A549 (cell line): ENCODE data around the gene CDC42SE1. TPM values are rescaled to one million over a fixed set of nuclear protein-coding genes. Genes with fewer than 3 reads are reported as not detected.

Experiments used
- ATAC-seq, 2 experiments: fragments of 200-7000 bp in 1 of 2; fragments of >200 bp in 1 of 2; cut with Nextera tagmentation in 1 of 2; cut with Tn5 transposase in 1 of 2; 3 replicates each; pipeline versions ENCODE4 v1.8.0 to v1.9.1; 2018 to 2020; ENCODE audit warnings: mild to moderate bottlenecking in 1 of 2, moderate library complexity in 1 of 2
- CTCF ChIA-PET: fragments of 300-600 bp; sonication (Branson Sonifier 250); formaldehyde crosslinking; extraction: SDS; loops from one replicate; lab custom pipeline; 2021; ENCODE audit warnings: antibody characterized with exemption, inconsistent platforms; lab: Yijun Ruan, JAX
- POLR2A ChIA-PET: fragments of 350-600 bp; formaldehyde crosslinking; extraction: SDS; loops from one replicate; lab custom pipeline; 2021; ENCODE audit warnings: antibody characterized with exemption, inconsistent platforms; lab: Yijun Ruan, JAX
- DNase-seq, 2 experiments: peaks; one replicate each; pipeline versions ENCODE4 v3.0.0 to v3.0.0-alpha.2; 2011 to 2016; ENCODE audit warnings: low read depth in 1 of 2, low spot score in 1 of 2
- FAIRE-seq: peaks from 2 replicates; lab custom pipeline; 2011; peaks lifted over from hg19 to GRCh38; lab: Jason Lieb, UNC
- H3K27ac ChIP-seq, 2 experiments: fragments of >200 bp; sonication (Bioruptor Twin); formaldehyde crosslinking; 3 replicates each; pipeline ENCODE4 v1.5.1; 2016 to 2017
- H3K4me1 ChIP-seq: fragments of >200 bp; sonication (Bioruptor Twin); formaldehyde crosslinking; 3 replicates; pipeline ENCODE4 v1.6.1; 2016
- H3K4me2 ChIP-seq: fragments of >200 bp; sonication (Bioruptor Twin); formaldehyde crosslinking; 3 replicates; pipeline ENCODE4 v1.6.1; 2016
- H3K4me3 ChIP-seq: fragments of >200 bp; sonication (Bioruptor Twin); formaldehyde crosslinking; 3 replicates; pipeline ENCODE4 v1.5.1; 2016
- H3K9me3 ChIP-seq: fragments of >200 bp; sonication (Bioruptor Twin); formaldehyde crosslinking; 3 replicates; pipeline ENCODE4 v1.6.1; 2016
- ATOH8 ChIP-seq: fragments of 250-450 bp; sonication (Bioruptor Pico); IDR thresholded peaks from 2 replicates; pipeline ENCODE4 v1.5.0; 2020; ENCODE audit warnings: low read depth, mild to moderate bottlenecking, moderate library complexity
- CHD2 ChIP-seq: fragments of 150-350 bp; IDR thresholded peaks from 2 replicates; pipeline ENCODE4 v1.6.1; 2014; ENCODE audit warnings: low read length; ENCODE audit not compliant: partially characterized antibody
- CTCF ChIP-seq: fragments of >200 bp; sonication (Bioruptor Twin); formaldehyde crosslinking; IDR thresholded peaks from 3 replicates; pipeline ENCODE4 v1.5.1; 2016
- E2F6 ChIP-seq: IDR thresholded peaks from 2 replicates; pipeline ENCODE4 v1.6.1; 2012; ENCODE audit warnings: low read depth, borderline replicate concordance
- EHF ChIP-seq: fragments of 250-450 bp; sonication (Bioruptor Pico); IDR thresholded peaks from 2 replicates; pipeline ENCODE4 v1.5.0; 2020; ENCODE audit warnings: mild to moderate bottlenecking
- ESRRA ChIP-seq: fragments of 150-350 bp; IDR thresholded peaks from 2 replicates; pipeline ENCODE4 v1.6.1; 2014; ENCODE audit warnings: mild to moderate bottlenecking, low read length, borderline replicate concordance
- FOSB ChIP-seq: fragments of 250-450 bp; sonication (Bioruptor Pico); IDR thresholded peaks from 2 replicates; pipeline ENCODE4 v1.5.0; 2020; ENCODE audit warnings: mild to moderate bottlenecking, moderate library complexity
- HOXB5 ChIP-seq: fragments of 250-450 bp; sonication (Bioruptor Pico); IDR thresholded peaks from 2 replicates; pipeline ENCODE4 v1.5.0; 2020; ENCODE audit warnings: mild to moderate bottlenecking, moderate library complexity
- JUN ChIP-seq, 2 experiments: fragments of >200 bp; sonication (Bioruptor Twin); formaldehyde crosslinking; IDR thresholded peaks; 2 replicates in 1 of 2; 3 replicates in 1 of 2; pipeline ENCODE4 v1.6.1; 2016 to 2017
- JUNB ChIP-seq: fragments of >200 bp; sonication (Bioruptor Twin); formaldehyde crosslinking; IDR thresholded peaks from 2 replicates; pipeline ENCODE4 v1.6.1; 2016
- KDM1A ChIP-seq: fragments of 200-600 bp; sonication (generic); IDR thresholded peaks from 2 replicates; pipeline ENCODE4 v1.6.1; 2016; ENCODE audit warnings: low read depth, mild to moderate bottlenecking
- MAZ ChIP-seq: fragments of 150-350 bp; IDR thresholded peaks from 2 replicates; pipeline ENCODE4 v1.6.1; 2014; ENCODE audit warnings: antibody characterized with exemption, low read depth, low read length, borderline replicate concordance
- MYC ChIP-seq: IDR thresholded peaks from 2 replicates; pipeline ENCODE4 v1.6.1; 2012; ENCODE audit warnings: mild to moderate bottlenecking, inconsistent platforms, low read length, improper control_type of control experiment, borderline replicate concordance
- PHF8 ChIP-seq: fragments of 200-600 bp; sonication (generic); IDR thresholded peaks from 2 replicates; pipeline ENCODE4 v1.6.1; 2016; ENCODE audit warnings: low read depth, mild to moderate bottlenecking, antibody characterized with exemption, moderate library complexity, borderline replicate concordance
- POLR2A ChIP-seq: IDR thresholded peaks from 2 replicates; pipeline ENCODE4 v1.6.1; 2012; ENCODE audit warnings: mild to moderate bottlenecking, low read length
- POLR2AphosphoS2 ChIP-seq: conservative IDR thresholded peaks from 2 replicates; pipeline ENCODE4 v1.6.1; 2012; ENCODE audit warnings: low read length, improper control_type of control experiment, inconsistent platforms
- RAD21 ChIP-seq, 2 experiments: fragments of >200 bp in 1 of 2; sonication (Bioruptor Twin) in 1 of 2; formaldehyde crosslinking in 1 of 2; IDR thresholded peaks in 1 of 2; conservative IDR thresholded peaks in 1 of 2; 2 replicates in 1 of 2; 3 replicates in 1 of 2; pipeline ENCODE4 v1.6.1; 2012 to 2018; ENCODE audit warnings: inconsistent platforms in 1 of 2
- RFX5 ChIP-seq: fragments of 450-650 bp; IDR thresholded peaks from 2 replicates; pipeline ENCODE4 v1.7.1; 2014; ENCODE audit warnings: antibody characterized with exemption, mild to moderate bottlenecking, moderate library complexity
- SREBF2 ChIP-seq: fragments of 450-650 bp; IDR thresholded peaks from 2 replicates; pipeline ENCODE4 v1.6.1; 2014; ENCODE audit warnings: mild to moderate bottlenecking, moderate library complexity
- TFCP2L1 ChIP-seq: fragments of 250-450 bp; sonication (Bioruptor Pico); IDR thresholded peaks from 2 replicates; pipeline ENCODE4 v1.5.0; 2021; ENCODE audit warnings: mild to moderate bottlenecking
- TP53 ChIP-seq: fragments of 250-450 bp; sonication (Bioruptor Pico); IDR thresholded peaks from 2 replicates; pipeline ENCODE4 v1.5.0; 2021; ENCODE audit warnings: mild to moderate bottlenecking, moderate library complexity
- ZNF302 ChIP-seq: fragments of 250-450 bp; sonication (Bioruptor Pico); IDR thresholded peaks from 2 replicates; pipeline ENCODE4 v1.9.0; 2021; ENCODE audit warnings: inconsistent platforms, mild to moderate bottlenecking, moderate library complexity
- ZSCAN20 ChIP-seq: fragments of 250-450 bp; sonication (Bioruptor Pico); IDR thresholded peaks from 2 replicates; pipeline ENCODE4 v1.8.0; 2022; ENCODE audit warnings: mild to moderate bottlenecking, moderate library complexity
- WGBS: methylation state at CpG from one replicate; pipeline ENCODE4 v1.1.6; 2017; ENCODE audit errors: missing lambda C conversion rate; 5-methylcytosine and 5-hydroxymethylcytosine counted together
- polyA plus RNA-seq, 4 experiments: library from polyadenylated mRNA; depleted of rRNA in 3 of 4; stranded (reverse); fragments of >200 nt; fragmentation: RNase III in 1 of 4; extraction: RNeasy Plus Mini Kit Qiagen cat#74134 plus additional on column Dnase treatment in 1 of 4; gene quantifications; 2 replicates in 3 of 4; 3 replicates in 1 of 4; pipeline ENCODE4 v1.2.3, GENCODE V29; 2011 to 2017
- TF ChIP-seq, protein P1 (sequence below): IDR thresholded peaks from 2 replicates; pipeline ENCODE4 v1.6.1; 2012

Gene CDC42SE1
- polyA plus RNA-seq, 2 of the 4 experiments (the other 2 are of a cell fraction) = 54.7 to 83.1 TPM

DNA sequence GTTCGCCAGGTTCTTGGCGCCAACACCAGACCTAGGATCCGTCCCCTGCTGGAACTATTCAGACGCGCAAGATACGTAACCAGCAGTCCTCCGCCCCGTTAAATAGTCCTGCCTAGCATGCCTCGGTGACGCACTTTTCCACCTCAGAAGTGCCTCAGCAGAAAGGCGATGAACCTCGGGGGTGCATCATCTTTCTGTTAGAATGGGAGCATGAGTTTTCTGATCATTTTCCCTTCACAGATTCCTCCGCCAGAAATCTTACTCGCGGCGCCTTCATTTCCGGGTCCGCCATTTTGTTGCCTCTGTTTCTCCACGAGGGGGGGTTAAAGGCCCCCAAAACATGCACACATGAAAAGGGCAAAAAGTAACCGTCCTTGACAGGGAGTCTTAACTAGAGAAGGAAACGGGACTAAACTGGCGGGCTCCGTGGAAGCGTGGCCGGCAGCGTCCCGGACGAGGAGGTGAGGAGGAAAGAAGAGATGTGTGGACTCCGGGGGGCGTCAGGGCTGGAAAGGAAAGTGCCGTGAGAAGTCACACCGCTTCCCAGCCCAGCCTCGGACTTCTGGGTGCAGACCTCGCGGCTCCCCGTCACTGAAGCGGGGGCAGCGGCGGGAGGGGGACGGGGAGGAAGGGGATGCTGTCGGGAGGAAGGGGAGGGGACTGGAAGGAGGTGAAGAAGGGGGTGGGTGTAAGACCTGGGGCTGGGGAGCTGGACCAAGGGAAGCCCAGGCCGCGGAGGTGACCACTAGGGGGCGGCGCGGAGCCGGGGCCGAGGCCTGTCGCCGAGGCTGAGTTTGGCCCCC, 11.3 kb upstream of the CDC42SE1 start, which contains the start of gene GABPB2 (continued):
- TF ChIP-seq CTCF (peak; percentile 89), POLR2AphosphoS2 (no peak), PHF8 (peak; percentile 71), MAZ (no peak; the same call in 1 of the 2 replicates), JUNB (no peak), JUN (IDR thresholded peaks at IDR 0.05) (peak; percentile 95), ATOH8 (CRISPR knock-in tag) (peak; percentile 34), E2F6 (peak; percentile 91)
- TF ChIP-seq, protein P1, sequence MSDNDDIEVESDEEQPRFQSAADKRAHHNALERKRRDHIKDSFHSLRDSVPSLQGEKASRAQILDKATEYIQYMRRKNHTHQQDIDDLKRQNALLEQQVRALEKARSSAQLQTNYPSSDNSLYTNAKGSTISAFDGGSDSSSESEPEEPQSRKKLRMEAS = peak; percentile 86

DNA sequence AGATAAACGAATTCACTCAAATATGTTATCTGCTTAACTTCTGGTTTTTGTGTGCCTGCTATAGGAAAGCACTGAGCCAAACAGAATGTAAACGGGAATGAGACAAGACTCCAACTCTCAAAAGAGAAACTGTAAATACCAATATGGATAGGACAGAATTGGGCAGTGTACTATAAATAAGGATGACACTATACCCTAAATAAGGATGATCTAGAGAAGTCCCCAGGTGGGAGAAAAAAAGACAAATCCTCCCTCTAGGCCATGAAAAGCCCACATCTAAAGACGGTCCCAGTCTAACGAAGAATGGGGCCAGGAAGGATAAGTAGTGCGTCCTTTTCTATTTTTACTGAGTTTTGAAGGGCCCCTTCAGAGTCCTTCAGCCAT, 9.7 kb upstream of the CDC42SE1 start:
- Histone ChIP-seq H3K27ac (peak overlapping the region; percentile 94 to 99; a peak in 4 of 6 replicates), H3K4me3 (no peak overlapping the region), H3K4me1 (peaks cover 25% of the 10 kb centered on the region), H3K4me2 (peak overlapping the region; percentile 84), H3K9me3 (no peaks in the 10 kb centered on the region)
- no peak for DNase-seq
- FAIRE-seq = no peak
- CTCF ChIA-PET = interaction anchor here (1.2 kb wide), 1 partner anchor 10 kb away, joined by 5 read pairs; the partner anchor contains the start of gene CDC42SE1
- no peak for ATAC-seq
- TF ChIP-seq TP53 (CRISPR knock-in tag) = no peak
- TF ChIP-seq ESRRA = no peak
- no peak for TF ChIP-seq CHD2
- no peak for TF ChIP-seq E2F6
- TF ChIP-seq SREBF2 = no peak
- no peak for TF ChIP-seq RAD21 (conservative IDR thresholded peaks at IDR 0.05 in 1 of 2, IDR thresholded peaks at IDR 0.05 in 1 of 2)
- TF ChIP-seq POLR2A = no peak
- TF ChIP-seq RFX5 = no peak
- no peak for TF ChIP-seq EHF (CRISPR knock-in tag)
- TF ChIP-seq HOXB5 = no peak
- no peak for TF ChIP-seq JUN (IDR thresholded peaks at IDR 0.05)
- no peak for TF ChIP-seq PHF8
- no peak for TF ChIP-seq ZSCAN20 (CRISPR knock-in tag)
- WGBS = 83% methylated on average over 5 of the region's 5 CpGs
- POLR2A ChIA-PET = no interaction called here

- Histone ChIP-seq H3K4me1 (peaks cover 37% of the 10 kb centered on the region), H3K27ac (no peak overlapping the region), H3K4me3 (no peak overlapping the region), H3K4me2 (no peak overlapping the region), H3K9me3 (no peaks in the 10 kb centered on the region)
- TF ChIP-seq ZNF302 (CRISPR knock-in tag) (no peak), MYC (no peak), TFCP2L1 (no peak), KDM1A (no peak), FOSB (CRISPR knock-in tag) (no peak)
- ATAC-seq = no peak
- no peak for DNase-seq
- WGBS = 91% methylated on average over 4 of the region's 4 CpGs
- FAIRE-seq = no peak
- ChIA-PET POLR2A (no interaction called here), CTCF (interaction anchor here (1.0 to 1.7 kb wide), 5 partner anchors 10 to 92 kb away, joined by 3 to 4 read pairs (median 3); partner anchors contain the start of gene C1orf56)
Measured at GRCh38 chr1:151067185-151067584, 7.8 kb upstream of the CDC42SE1 start.
